Hindlimb muscle (tissue), 1 donor: ENCODE results near the gene HOXA1. TPM values are rescaled to one million over a fixed set of nuclear protein-coding genes. Genes with fewer than 3 reads are reported as not detected.
A peak's percentile ranks its signal among the peaks of the same experiment; 100 is the strongest.

Source experiments
- DNase-seq: peaks from one replicate; pipeline ENCODE4 v3.0.0-alpha.2; 2013
- polyA plus RNA-seq: library from polyadenylated mRNA; unstranded; fragments of 120-200 nt; gene quantifications from one replicate; pipeline ENCODE4 v1.2.1, GENCODE V29; 2013; ENCODE audit not compliant: insufficient read length

The HOXA1 gene
- polyA plus RNA-seq, 1 donor, result 0.50 TPM

DNA sequence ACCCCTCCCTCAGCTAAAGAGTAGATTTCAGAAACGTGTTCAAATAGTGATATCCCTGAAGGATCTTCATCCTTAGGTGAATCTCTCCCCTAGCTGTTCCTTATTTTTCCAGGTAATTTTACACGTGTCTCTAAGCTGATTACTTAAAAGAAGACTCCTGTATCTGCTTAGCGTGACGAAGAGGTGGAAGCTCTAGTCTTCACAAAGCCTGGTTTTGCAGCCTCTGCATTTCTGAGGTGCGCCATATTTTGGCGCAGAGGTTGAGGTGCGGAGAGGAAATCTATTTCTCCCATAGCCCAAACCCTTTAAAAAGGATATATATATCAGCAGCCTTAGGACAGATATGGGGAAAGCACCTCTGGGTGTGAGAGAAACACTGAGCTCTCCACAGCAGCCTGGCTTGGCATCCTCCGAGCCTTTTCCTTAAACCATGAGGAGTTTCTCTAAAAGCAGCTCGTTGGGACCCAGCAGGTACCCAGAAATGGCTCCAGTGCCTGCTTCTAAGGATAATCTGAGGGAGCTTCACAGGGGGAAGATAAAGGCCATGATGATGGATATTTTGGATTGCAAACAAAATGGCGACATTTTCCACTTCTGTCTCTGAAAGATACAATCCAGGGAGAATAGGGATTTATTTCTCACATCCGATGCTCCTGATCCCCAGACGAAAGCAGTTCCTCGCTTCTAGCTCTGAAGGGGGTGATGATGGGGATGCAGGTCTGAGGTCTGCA is 9.7 kb upstream of the HOXA1 start:
- DNase-seq, result no peak

GRCh38 chr7:27104341-27105058 is 8.7 kb upstream of the HOXA1 start:
- DNase-seq, result no peak

DNA sequence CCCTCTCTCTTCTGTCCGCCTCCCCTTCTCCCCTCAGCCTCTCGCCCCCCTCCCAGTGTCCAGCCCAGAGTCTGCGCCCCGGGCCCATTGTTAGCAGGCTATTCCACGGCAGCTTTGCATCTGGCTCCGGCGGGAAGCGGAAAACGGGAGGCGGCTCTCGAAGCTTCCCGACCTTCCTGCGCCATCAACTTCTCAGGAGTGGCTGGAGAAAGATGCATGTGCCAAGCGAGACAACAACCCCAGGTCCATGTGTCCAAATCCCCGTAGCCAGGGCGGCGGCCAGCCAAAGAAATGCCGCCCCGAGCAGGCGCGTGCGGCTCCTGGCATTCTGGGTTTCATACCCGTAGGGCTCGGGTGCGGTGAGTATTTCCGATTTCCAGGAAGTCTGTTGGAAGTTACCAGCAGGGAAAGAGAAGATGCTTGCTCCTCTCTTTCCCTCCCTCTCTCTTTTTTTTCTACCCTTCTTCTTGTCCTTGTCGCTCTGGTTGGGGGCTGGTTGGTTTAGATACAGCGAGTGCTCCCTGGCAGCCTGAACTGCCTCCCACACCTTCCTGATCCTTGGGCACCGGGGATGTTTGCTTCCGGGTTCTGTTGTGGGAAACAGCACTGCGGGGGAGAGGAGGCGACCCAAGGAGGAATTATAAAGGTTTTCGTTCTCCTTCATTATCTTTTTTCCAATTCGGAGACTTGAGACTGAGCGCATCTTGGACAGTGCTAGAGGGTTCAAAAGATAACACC is 7.9 kb upstream of the HOXA1 start:
- no peak for DNase-seq

- no peak for DNase-seq
Observed at GRCh38 chr7:27102581-27103442, 7.0 kb upstream of the HOXA1 start, which contains the start of gene HOXA2. HOXA2 (minus strand) TSS chr7:27102683; CDS start chr7:27102500, 183 bp downstream.

DNA sequence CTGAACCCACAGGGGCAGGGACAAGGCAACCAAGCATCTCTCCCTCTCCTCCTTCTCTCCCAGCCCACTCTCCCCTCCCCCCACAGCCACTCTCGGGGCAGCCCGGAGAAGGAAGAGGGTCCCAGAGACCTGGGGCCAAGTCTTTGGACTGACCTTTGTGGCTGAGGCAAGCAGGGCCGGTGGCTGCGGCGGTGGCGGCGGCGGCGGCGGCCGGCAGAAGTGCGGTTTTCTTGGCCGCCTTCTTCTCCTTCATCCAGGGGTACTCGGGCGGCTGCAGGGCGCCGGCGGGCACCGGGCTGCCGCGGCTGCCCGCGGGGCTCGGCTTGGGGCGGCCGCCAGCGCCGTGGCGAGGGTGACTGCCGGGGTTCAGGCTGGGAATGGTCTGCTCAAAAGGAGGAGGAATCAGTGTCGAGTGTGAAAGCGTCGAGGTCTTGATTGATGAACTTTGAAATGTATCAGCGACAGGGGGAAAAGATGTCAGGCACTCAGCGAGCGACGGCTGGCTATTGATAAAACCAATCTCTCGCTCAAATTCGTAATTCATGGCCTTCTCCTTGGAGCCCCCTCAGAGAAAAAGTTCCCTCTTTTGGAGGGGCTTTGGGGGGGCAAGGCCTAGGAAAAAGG is 6.3 kb upstream of the HOXA1 start:
- DNase-seq, result no peak

DNA sequence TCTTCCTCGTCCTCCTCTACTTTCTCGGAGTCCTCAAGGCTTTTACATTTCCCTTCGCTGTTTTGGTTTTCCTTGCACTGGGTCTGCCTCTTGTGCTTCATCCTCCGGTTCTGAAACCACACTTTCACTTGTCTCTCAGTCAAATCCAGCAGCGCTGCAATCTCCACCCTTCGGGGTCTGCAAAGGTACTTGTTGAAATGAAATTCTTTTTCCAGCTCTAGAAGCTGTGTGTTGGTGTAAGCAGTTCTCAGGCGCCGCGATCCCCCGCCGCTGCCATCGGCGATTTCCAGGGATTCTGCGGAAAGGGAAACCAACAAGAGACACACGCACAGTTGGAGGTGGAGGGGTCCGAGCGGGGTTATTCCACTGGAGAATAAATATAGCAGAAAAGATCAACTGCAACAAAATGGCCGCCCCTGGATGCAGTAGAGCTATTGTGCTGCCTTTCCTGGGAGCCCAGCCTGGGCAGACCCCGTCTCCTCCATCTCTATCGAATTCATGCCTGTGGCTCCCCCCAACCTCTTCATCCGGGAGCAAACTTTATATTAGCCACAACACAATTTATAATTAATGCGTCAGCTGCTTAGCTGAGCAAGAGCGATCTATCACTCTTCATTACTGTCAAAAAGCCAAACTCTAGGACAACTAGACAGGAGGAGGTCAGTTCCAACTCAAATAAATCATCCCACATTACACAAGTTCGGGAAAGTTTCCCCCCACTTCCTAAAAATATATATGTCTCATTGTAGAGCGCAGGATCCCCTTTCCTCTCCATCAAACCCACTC is 5.6 kb upstream of the HOXA1 start:
- no peak for DNase-seq

- DNase-seq, result no peak
Observed at GRCh38 chr7:27100694-27101170, 4.9 kb upstream of the HOXA1 start.

GRCh38 chr7:27099453-27100370 is 3.9 kb upstream of the HOXA1 start:
- no peak for DNase-seq

DNA sequence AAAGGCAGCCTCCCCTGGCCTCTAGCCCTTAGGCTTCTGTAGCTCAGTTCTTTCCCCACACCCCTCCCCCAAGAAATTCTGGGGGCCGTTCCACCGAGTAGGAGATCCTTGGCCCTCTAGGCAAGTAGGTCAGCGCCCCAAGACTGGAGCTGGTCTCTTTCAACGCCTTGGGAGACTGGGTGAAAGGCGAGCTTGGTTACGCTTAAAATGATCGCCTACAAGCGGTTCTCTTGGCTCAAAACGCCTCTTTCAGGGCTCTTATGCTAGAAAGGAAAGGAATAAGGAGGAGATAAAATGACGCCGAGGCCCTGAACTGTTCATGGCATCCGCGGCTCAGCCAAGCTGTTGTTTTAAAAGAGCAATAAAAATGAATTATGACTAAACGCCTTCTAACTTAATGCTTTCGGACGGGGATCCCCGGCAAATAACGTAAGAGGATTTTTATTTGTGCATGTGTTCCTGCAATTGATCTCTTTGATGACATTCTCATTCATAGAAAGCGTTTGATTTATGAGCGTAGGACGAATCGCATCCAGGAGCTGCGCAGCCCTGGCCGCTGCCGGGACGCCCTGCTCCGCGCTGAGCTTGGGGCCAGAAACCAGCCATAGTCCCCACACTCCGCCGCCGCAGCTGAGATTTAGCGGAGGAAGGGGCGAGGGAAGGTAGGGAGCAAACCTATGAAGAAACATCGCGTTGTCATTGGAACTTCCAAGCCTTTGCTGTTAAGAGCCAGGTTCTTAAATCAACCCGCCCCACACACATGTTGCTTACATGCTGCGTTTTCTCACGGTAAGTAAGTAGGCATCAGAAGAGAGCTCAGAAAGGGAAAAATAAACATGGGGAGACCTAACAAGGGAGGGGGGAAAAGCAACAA is 3.0 kb upstream of the HOXA1 start:
- no peak for DNase-seq

DNA sequence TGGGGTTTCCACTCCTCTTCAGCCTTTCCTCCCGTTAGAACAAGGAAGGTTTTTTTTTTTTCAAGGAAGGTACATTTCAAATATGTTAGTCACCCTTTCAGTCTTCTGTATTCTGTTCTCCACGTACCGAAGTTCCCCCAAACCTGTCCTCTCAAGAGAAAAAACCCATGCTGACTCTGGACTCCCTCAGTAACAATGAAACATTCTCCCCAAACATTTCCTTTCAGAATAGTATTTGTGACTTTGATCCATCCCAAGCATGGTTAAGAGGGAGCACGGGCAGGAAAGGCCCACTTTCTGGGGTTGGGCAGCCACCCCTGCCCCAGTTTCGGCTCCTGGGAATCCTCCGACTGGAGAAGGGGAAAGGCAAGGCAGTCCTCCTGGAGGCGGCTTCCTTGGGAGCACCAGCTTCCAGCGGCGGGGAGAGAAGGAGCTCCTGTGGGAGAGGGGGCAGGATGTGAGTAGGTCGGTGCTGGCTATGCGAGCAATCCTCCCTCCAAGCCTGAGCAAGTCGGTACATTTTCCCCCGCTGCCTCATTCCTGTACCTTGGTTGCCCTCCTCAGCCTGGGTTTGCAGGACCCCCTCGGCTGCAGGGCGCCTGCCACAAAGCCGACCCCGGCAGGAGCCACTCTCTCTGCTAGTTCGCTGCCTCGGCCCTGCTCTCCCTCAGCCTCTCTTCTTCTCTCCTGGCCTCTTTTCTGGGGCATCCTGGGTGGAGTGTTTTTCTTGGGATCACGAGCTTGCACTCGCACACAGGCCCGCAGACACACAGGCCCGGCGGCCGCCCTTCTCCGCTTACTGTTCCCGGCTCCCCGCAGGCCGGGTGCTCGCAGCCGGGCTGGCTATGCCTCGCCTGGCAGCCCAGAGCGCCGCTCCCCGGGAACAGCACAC is 2.1 kb upstream of the HOXA1 start:
- no peak for DNase-seq

- DNase-seq, result peak; percentile 77
Observed at GRCh38 chr7:27096768-27097514, 1.1 kb upstream of the HOXA1 start.

DNA sequence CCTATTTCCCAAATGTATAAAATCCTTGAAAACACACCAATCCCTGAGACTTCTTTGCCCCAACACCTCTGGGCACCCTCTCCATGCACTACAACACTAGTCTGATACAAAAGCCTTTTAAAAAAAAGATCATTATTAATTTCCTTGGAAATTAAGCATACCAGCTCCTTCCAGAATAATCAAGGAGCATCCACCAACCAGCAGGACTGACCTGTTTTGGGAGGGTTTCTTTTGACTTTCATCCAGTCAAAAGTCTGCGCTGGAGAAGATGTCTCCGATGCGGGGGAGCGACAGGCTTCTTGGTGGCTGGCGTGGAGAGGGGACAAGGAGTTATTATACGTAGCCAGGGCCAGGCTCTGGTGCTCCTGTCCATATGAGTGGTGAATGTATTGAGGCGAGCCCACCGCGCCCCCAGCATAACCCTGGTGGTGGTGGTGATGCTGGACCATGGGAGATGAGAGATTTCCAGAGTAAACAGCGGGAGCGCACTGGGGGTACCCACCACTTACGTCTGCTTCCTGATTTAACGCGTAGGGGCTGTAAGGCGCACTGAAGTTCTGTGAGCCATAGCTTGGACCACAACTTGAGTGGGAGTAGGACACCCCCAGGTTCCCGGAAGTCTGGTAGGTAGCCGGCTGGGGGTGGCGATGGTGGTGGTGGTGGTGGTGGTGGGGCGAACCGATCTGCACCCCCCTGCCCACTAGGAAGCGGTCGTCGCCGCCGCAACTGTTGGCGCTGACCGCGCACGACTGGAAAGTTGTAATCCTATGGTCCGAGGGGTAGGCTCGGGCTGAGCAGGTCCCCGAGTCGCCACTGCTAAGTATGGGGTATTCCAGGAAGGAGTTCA is 527 bp downstream of the HOXA1 start:
- DNase-seq, result no peak

- no peak for DNase-seq
Observed at GRCh38 chr7:27094304-27095049, 1.3 kb downstream of the HOXA1 start.

DNA sequence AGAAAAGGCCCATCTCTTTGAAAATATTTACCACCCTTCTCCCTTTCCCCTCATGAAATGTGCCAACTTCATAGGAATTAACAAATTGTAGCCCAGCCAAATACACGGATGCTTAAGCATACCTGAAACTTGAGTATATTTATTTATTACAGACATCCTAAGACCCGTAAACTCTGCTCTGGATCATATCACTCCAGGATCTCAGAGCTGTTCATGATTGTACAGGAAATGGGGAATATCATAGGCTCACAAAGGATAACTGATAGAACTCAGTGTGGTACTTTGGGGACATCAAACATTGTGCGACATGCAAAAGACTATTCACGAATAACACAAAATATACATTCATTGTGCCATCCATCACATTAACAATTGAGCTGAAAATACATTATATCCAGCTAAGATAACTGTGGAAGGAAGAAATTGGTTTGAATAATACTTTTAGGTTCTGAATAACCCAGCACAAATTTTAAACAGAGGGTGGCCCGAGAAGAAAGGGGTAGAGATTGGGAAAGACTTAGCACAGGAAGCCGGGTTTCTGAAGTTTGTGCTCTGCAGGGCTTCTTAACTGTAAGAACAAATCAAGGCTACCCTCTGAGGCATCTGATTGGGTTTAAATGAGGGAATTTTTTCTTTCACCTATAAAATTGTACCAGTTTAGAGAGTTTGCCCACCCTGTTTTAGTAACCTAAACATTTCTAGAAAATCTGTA is 2.5 kb downstream of the HOXA1 start:
- DNase-seq, result no peak

GRCh38 chr7:27092819-27093110 is 3.0 kb downstream of the HOXA1 start:
- DNase-seq, result no peak
